GM23338 (cell line): ENCODE data around the gene VCL.

Source experiments
- CREB1 ChIP-seq: fragments of 250-450 bp; sonication (Bioruptor Pico); IDR thresholded peaks from 2 replicates; pipeline ENCODE4 v1.5.0; 2020; ENCODE audit warnings: low read depth, mild to moderate bottlenecking, moderate library complexity
- EZH2 ChIP-seq: fragments of 200-600 bp; sonication (generic); IDR thresholded peaks from one replicate; pipeline ENCODE4 v1.8.0; 2017; ENCODE audit warnings: antibody characterized with exemption, mild to moderate bottlenecking, low read depth; ENCODE audit not compliant: unreplicated experiment
- POLR2AphosphoS5 ChIP-seq: IDR thresholded peaks from 2 replicates; pipeline ENCODE4 v1.6.1; 2016; ENCODE audit warnings: antibody characterized with exemption, low read depth
- REST ChIP-seq: IDR thresholded peaks from one replicate; pipeline ENCODE4 v1.6.1; 2018; ENCODE audit warnings: antibody characterized with exemption; ENCODE audit not compliant: unreplicated experiment
- TF ChIP-seq, protein P1 (sequence below), 2 experiments: fragments of 200-600 bp in 1 of 2; sonication (generic) in 1 of 2; conservative IDR thresholded peaks; 2 replicates each; pipeline versions ENCODE4 v1.5.1 to v1.6.1; 2016 to 2017; ENCODE audit warnings: antibody characterized with exemption in 2 of 2, low read depth in 2 of 2, mild to moderate bottlenecking in 2 of 2, moderate library complexity in 1 of 2

DNA sequence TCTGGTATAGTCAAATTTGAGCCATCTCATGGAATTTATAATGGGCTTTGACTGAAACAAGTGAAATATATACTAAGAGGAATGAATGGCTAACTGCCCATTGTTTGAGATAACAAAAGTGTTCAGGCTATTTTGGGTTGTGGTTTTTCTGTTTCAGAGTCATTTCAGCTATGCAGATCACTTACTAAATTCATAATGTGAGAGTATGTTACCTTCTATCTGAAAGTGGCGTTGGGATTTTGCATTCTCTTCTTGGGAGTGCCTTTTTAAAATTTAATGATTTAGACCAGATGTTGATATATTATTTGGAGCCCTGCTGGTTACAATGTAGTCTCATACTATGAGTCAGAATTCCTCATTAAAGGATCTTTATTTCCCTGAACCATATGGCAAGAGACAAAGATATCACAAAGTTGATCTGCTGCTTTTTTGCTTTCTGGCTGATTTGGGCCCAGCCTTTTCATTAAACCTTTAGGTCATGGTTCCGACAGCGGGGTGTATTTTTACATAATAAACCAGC lies 10.4 kb downstream of the VCL start:
- TF ChIP-seq, protein P1, sequence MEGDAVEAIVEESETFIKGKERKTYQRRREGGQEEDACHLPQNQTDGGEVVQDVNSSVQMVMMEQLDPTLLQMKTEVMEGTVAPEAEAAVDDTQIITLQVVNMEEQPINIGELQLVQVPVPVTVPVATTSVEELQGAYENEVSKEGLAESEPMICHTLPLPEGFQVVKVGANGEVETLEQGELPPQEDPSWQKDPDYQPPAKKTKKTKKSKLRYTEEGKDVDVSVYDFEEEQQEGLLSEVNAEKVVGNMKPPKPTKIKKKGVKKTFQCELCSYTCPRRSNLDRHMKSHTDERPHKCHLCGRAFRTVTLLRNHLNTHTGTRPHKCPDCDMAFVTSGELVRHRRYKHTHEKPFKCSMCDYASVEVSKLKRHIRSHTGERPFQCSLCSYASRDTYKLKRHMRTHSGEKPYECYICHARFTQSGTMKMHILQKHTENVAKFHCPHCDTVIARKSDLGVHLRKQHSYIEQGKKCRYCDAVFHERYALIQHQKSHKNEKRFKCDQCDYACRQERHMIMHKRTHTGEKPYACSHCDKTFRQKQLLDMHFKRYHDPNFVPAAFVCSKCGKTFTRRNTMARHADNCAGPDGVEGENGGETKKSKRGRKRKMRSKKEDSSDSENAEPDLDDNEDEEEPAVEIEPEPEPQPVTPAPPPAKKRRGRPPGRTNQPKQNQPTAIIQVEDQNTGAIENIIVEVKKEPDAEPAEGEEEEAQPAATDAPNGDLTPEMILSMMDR (conservative IDR thresholded peaks at IDR 0.05; ENCODE audit: low read depth in 2 of 2): no peak
- TF ChIP-seq POLR2AphosphoS5 (no peak), EZH2 (no peak), CREB1 (CRISPR knock-in tag) (no peak), REST (no peak)
